Measurements from ENCODE around the gene PTPRN2. TPM values are rescaled to one million over a fixed set of nuclear protein-coding genes. Genes with fewer than 3 reads are reported as not detected.
"Not testable (repeated sequence)": the region's sequence is repeated elsewhere in the genome, so short reads cannot be mapped to it uniquely, and the experiment has no call there.

Gene PTPRN2
- total RNA-seq, 8 experiments from 2014 or later = 0.10 to 19.7 (median 10.8) TPM; not detected in 1

GRCh38 chr7:158274996-158275395 lies 312.6 kb downstream of the PTPRN2 start:
- Histone ChIP-seq H3K4me1 (replicated peaks in 1 of 2) (no peaks in the 10 kb centered on the region), H3K27ac (no peak overlapping the region), H3K4me3 (no peak overlapping the region)
- 30 to 83% (median 60%) methylated on average over 2 to 4 of the region's 12 CpGs; no CpG with 5 or more reads in 7 of the 10 experiments for WGBS, 10 experiments
- no peak for ATAC-seq (replicated peaks in 6 of 8)
- in situ Hi-C loops (cut with MboI; ENCODE audit: low pct_unique_long_range_greater_than_20kb in 2 of 9, low sequenced_read_pairs in 9 of 9, unreplicated experiment in 9 of 9) = no loop called here

GRCh38 chr7:158274404-158274811 lies 313.2 kb downstream of the PTPRN2 start:
- H3K4me1 ChIP-seq (replicated peaks in 1 of 2) = no peaks in the 10 kb centered on the region
- no peak overlapping the region for H3K4me3 ChIP-seq
- no peak for ATAC-seq (replicated peaks in 6 of 8)
- in situ Hi-C loops (cut with MboI; ENCODE audit: low pct_unique_long_range_greater_than_20kb in 2 of 9, low sequenced_read_pairs in 9 of 9, unreplicated experiment in 9 of 9) = no loop called here
- 0 to 61% (median 45%) methylated on average over 1 to 5 of the region's 21 CpGs; no CpG with 5 or more reads in 5 of the 10 experiments for WGBS, 10 experiments
- H3K27ac ChIP-seq = no peak overlapping the region

GRCh38 chr7:158273756-158274342 lies 313.8 kb downstream of the PTPRN2 start:
- in situ Hi-C loops (cut with MboI; ENCODE audit: low pct_unique_long_range_greater_than_20kb in 2 of 9, low sequenced_read_pairs in 9 of 9, unreplicated experiment in 9 of 9); H3K27ac ChIP-seq; ATAC-seq (replicated peaks in 6 of 8); H3K4me1 ChIP-seq (replicated peaks in 1 of 2); H3K4me3 ChIP-seq: not testable (repeated sequence)
- 60 to 87% (median 70%) methylated on average over 1 to 10 of the region's 38 CpGs; no CpG with 5 or more reads in 5 of the 10 experiments for WGBS, 10 experiments

GRCh38 chr7:158273138-158273651 lies 314.4 kb downstream of the PTPRN2 start:
- WGBS, 10 experiments = 62% methylated on average over 19 of the region's 31 CpGs; no CpG with 5 or more reads in 9 of the 10 experiments
- ATAC-seq (replicated peaks in 6 of 8) = no peak
- no peaks in the 10 kb centered on the region for H3K4me1 ChIP-seq (replicated peaks in 1 of 2)
- no peak overlapping the region for H3K4me3 ChIP-seq
- in situ Hi-C loops (cut with MboI; ENCODE audit: low pct_unique_long_range_greater_than_20kb in 2 of 9, low sequenced_read_pairs in 9 of 9, unreplicated experiment in 9 of 9) = no loop called here
- no peak overlapping the region for H3K27ac ChIP-seq

- Histone ChIP-seq H3K4me3 (no peak overlapping the region), H3K27ac (no peak overlapping the region), H3K4me1 (replicated peaks in 1 of 2) (no peaks in the 10 kb centered on the region)
- in situ Hi-C loops (cut with MboI; ENCODE audit: low pct_unique_long_range_greater_than_20kb in 2 of 9, low sequenced_read_pairs in 9 of 9, unreplicated experiment in 9 of 9) = no loop called here
- no peak for ATAC-seq (replicated peaks in 6 of 8)
- 0 to 100% (median 73%) methylated on average over 1 to 14 of the region's 15 CpGs; no CpG with 5 or more reads in 2 of the 10 experiments for WGBS, 10 experiments
These were observed 315.0 kb downstream of the PTPRN2 start for GRCh38 chr7:158272509-158273137.

DNA sequence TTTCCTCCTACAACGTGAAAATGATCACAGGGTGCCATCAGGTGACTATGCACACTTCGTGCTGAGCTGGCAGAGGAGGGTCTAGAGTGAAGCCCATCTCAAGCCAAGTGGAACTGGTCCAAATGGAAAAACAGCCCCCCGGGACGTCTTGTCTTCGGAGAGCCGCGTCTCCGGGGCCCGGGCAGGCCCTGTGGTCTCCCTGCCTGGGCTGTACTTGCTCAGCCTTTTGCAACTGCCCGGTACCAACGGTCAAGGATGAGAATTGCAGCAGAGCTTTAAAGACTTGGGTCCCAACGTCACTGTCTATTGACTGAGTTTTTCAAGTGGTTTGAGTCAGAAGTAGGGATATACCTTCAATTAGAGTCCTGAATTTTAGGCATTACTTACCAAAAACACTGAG lies 315.5 kb downstream of the PTPRN2 start:
- H3K27ac ChIP-seq = no peak overlapping the region
- in situ Hi-C loops (cut with MboI; ENCODE audit: low pct_unique_long_range_greater_than_20kb in 2 of 9, low sequenced_read_pairs in 9 of 9, unreplicated experiment in 9 of 9) = no loop called here
- no peak overlapping the region for H3K4me3 ChIP-seq
- no peaks in the 10 kb centered on the region for H3K4me1 ChIP-seq (replicated peaks in 1 of 2)
- WGBS, 10 experiments = 0 to 69% (median 43%) methylated on average over 1 to 10 of the region's 12 CpGs; no CpG with 5 or more reads in 5 of the 10 experiments
- no peak for ATAC-seq (replicated peaks in 6 of 8)

DNA sequence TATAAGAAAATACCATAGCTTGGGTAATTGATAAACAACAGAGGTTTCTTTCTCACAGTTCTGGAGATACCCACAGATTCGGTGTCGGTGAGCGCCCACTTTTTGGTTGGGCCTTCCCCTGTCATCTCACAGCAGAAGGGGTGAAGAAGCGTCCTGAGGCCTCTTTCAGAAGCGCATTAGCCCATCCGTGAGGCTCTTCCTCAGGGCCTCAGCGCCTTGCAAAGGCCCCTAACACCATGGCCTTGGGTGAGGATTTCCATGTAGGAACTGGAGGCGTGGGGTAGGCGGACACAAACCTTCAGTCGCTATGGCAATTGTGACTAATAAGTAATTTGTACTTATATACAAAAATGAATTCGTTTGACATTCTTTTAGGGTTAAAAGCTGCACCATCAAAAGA lies 316.0 kb downstream of the PTPRN2 start:
- Histone ChIP-seq H3K4me1 (replicated peaks in 1 of 2) (no peaks in the 10 kb centered on the region), H3K27ac (no peak overlapping the region), H3K4me3 (no peak overlapping the region)
- no peak for ATAC-seq (replicated peaks in 6 of 8)
- in situ Hi-C loops (cut with MboI; ENCODE audit: low pct_unique_long_range_greater_than_20kb in 2 of 9, low sequenced_read_pairs in 9 of 9, unreplicated experiment in 9 of 9) = no loop called here
- 0 to 86% (median 63%) methylated on average over 1 to 10 of the region's 11 CpGs; no CpG with 5 or more reads in 3 of the 10 experiments for WGBS, 10 experiments

GRCh38 chr7:158270856-158271413 lies 316.7 kb downstream of the PTPRN2 start:
- in situ Hi-C loops (cut with MboI; ENCODE audit: low pct_unique_long_range_greater_than_20kb in 2 of 9, low sequenced_read_pairs in 9 of 9, unreplicated experiment in 9 of 9) = no loop called here
- Histone ChIP-seq H3K27ac (no peak overlapping the region), H3K4me1 (replicated peaks in 1 of 2) (no peaks in the 10 kb centered on the region), H3K4me3 (no peak overlapping the region)
- 90 to 100% (median 100%) methylated on average over 1 to 4 of the region's 9 CpGs; no CpG with 5 or more reads in 6 of the 10 experiments for WGBS, 10 experiments
- no peak for ATAC-seq (replicated peaks in 6 of 8)

DNA sequence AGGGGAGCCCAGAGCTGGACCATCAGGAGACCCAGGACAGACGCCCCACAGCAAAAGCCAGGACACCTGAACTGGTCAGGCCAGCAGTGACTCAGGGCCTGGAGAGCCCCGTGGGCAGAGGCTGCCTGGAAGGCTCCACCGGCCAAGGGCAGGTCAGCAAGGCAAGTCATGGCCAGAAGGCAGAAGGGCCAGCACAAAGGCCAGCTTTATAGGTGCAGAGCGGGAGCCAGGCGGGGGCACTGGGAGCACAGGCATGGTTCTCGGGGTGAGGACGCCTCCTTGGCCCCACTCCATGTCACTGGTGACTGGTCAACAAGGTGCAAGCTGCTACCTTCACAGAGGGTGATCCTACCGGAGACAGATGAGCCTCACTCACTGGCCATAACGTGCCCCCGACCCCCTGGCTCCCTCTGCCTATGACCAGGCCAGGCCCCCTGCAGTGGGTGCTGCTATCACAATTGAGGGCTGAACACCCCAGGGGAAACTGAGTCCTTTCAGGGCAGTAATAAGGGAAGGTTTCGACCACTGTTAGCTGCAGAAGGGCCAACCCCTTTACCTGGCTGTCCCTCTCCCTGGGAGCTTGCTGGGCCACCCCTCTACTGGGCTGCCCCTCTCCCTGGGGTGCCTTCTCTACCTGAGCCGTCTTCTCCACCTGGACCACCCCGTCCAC lies 317.4 kb downstream of the PTPRN2 start:
- H3K4me1 ChIP-seq (replicated peaks in 1 of 2) = no peaks in the 10 kb centered on the region
- WGBS, 10 experiments = 31 to 70% (median 53%) methylated on average over 2 to 5 of the region's 13 CpGs; no CpG with 5 or more reads in 4 of the 10 experiments
- no peak overlapping the region for H3K4me3 ChIP-seq
- ATAC-seq (replicated peaks in 6 of 8) = no peak
- in situ Hi-C loops (cut with MboI; ENCODE audit: low pct_unique_long_range_greater_than_20kb in 2 of 9, low sequenced_read_pairs in 9 of 9, unreplicated experiment in 9 of 9) = no loop called here
- no peak overlapping the region for H3K27ac ChIP-seq

GRCh38 chr7:158268816-158269535 lies 318.6 kb downstream of the PTPRN2 start:
- no peak for ATAC-seq (replicated peaks in 6 of 8)
- Histone ChIP-seq H3K4me3 (no peak overlapping the region), H3K4me1 (replicated peaks in 1 of 2) (no peaks in the 10 kb centered on the region), H3K27ac (no peak overlapping the region)
- in situ Hi-C loops (cut with MboI; ENCODE audit: low pct_unique_long_range_greater_than_20kb in 2 of 9, low sequenced_read_pairs in 9 of 9, unreplicated experiment in 9 of 9) = no loop called here
- 18 to 66% (median 58%) methylated on average over 1 to 5 of the region's 28 CpGs; no CpG with 5 or more reads in 6 of the 10 experiments for WGBS, 10 experiments

DNA sequence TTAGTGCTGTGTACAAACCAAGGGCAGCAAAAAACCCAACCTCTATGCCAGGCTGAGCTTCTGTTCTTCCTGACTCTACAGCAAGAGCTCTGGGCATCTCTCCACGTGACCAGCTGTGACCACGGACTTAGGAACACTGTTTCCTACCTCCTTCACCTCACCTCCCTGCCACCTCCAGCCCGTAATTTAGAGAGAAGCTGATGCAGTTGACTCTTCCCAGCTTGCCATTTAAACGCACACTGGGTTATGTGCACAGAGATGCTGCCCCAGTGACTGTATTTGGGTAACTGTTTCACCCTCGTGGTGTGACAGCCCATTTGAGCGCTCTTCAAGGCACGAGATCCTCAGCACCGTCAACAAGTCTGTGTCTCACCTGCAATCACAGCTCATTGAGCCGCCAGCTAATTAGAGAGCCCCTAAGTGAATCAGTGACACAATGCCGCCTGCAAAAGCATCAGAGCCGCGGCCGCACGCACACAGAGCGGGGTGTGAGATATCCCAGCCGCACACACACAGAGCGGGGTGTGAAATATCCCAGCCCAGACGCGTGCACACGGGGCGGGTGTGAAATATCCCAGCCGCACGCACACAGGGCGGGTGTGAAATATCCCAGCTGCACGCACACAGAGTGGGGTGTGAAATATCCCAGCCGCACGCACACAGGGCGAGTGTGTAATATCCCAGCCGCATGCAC lies 319.7 kb downstream of the PTPRN2 start:
- 0 to 86% (median 53%) methylated on average over 1 to 24 of the region's 29 CpGs; no CpG with 5 or more reads in 1 of the 10 experiments for WGBS, 10 experiments
- no peaks in the 10 kb centered on the region for H3K4me1 ChIP-seq (replicated peaks in 1 of 2)
- ATAC-seq (replicated peaks in 6 of 8) = no peak
- H3K4me3 ChIP-seq = no peak overlapping the region
- no peak overlapping the region for H3K27ac ChIP-seq
- in situ Hi-C loops (cut with MboI; ENCODE audit: low pct_unique_long_range_greater_than_20kb in 2 of 9, low sequenced_read_pairs in 9 of 9, unreplicated experiment in 9 of 9) = no loop called here
